Stimulated activated naive B cell treated with anti-CD40 and anti-IgM and Interleukin-4, amounts not matched to agents 10 μg/mL and 1 μg/mL and 100 μg/mL, for 72 hours (primary cell): ENCODE measurements around the gene COL23A1.
A peak's percentile ranks its signal among the peaks of the same experiment; 100 is the strongest.
"Not testable (repeated sequence)": the region's sequence is repeated elsewhere in the genome, so short reads cannot be mapped to it uniquely, and the experiment has no call there.

Experiments
- ATAC-seq, 2 donors: fragments of 150-1000 bp; cut with Tn5 transposase; replicated peaks; 2 replicates each; pipeline ENCODE4 v1.10.0; 2021; ENCODE audit warnings: moderate library complexity in 1 of 2
- DNase-seq: peaks from one replicate; pipeline ENCODE4 v3.0.0; 2021
- H3K27ac Mint-ChIP-seq: one replicate; pipeline ENCODE4 v1.8.0; 2022; ENCODE audit warnings: mild to moderate bottlenecking, mixed read lengths
- H3K27me3 Mint-ChIP-seq, 2 donors: one replicate each; pipeline ENCODE4 v1.8.0; 2022; ENCODE audit warnings: mixed read lengths in 2 of 2
- H3K36me3 Mint-ChIP-seq, 2 donors: one replicate each; pipeline ENCODE4 v1.8.0; 2022; ENCODE audit warnings: mixed read lengths in 2 of 2, mild to moderate bottlenecking in 1 of 2
- H3K4me1 Mint-ChIP-seq, 2 donors: one replicate each; pipeline ENCODE4 v1.8.0; 2022; ENCODE audit warnings: mixed read lengths in 2 of 2, mild to moderate bottlenecking in 1 of 2
- H3K4me3 Mint-ChIP-seq, 2 donors: one replicate each; pipeline ENCODE4 v1.8.0; 2022; ENCODE audit warnings: mild to moderate bottlenecking in 2 of 2, mixed read lengths in 2 of 2, moderate library complexity in 1 of 2
- H3K9me3 Mint-ChIP-seq, 2 donors: one replicate each; pipeline ENCODE4 v1.8.0; 2022; ENCODE audit warnings: mixed read lengths in 2 of 2, mild to moderate bottlenecking in 1 of 2

The COL23A1 gene

DNA sequence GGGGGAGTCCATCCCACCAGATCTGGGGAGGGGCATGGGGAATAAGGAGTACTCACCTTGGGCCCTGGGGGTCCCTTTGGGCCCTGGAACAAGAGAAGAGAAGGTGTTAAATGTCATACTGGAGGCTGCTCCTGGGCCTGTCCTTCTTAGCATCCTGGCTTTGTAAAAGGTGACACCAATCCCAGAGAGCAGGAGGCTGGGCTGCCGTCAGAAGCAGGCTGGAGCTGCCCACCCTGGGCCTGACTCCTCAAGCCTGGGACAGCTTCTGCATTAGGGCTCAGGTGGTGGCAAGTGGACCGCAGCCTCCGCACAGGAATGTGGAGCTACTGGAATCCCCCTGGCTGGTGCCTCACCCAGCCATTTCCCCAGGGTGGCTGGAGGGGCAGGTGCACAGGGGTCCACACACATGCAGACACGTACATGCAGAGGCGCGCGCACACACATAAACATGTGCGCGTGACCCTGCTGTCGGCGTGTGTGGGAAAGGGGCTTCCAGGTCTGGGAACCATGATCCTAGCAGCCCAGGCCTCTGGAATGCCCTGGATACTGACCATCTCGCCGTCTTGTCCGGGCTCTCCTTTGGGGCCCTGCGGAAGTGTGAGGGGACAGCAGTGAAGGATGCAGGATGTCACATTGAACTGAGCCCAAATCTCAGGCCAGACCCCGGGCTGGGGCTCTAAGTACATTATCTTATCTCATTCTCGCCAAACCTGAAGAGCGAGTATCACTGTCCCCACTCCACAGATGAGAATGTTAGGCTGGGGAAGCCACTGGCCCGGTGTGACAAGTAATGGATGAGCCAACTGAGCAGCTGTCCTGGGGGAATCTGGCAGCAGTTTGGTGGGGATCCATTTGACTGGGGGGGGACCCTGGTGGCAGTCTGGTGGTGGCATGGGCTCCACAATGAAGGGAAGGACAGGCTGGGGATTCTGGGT, 328.3 kb downstream of the COL23A1 start:
- H3K4me1 Mint-ChIP-seq: peaks cover 0 to 3% of the 10 kb centered on the region in 2 donors
- H3K27ac Mint-ChIP-seq: no peak overlapping the region
- no peak for ATAC-seq
- DNase-seq: no peak
- no peak overlapping the region for H3K4me3 Mint-ChIP-seq
- H3K36me3 Mint-ChIP-seq: no peaks in the 10 kb centered on the region
- H3K27me3 Mint-ChIP-seq: peaks cover 0 to 5% of the 10 kb centered on the region in 2 donors
- H3K9me3 Mint-ChIP-seq: peaks cover 0 to 4% of the 10 kb centered on the region in 2 donors

DNA sequence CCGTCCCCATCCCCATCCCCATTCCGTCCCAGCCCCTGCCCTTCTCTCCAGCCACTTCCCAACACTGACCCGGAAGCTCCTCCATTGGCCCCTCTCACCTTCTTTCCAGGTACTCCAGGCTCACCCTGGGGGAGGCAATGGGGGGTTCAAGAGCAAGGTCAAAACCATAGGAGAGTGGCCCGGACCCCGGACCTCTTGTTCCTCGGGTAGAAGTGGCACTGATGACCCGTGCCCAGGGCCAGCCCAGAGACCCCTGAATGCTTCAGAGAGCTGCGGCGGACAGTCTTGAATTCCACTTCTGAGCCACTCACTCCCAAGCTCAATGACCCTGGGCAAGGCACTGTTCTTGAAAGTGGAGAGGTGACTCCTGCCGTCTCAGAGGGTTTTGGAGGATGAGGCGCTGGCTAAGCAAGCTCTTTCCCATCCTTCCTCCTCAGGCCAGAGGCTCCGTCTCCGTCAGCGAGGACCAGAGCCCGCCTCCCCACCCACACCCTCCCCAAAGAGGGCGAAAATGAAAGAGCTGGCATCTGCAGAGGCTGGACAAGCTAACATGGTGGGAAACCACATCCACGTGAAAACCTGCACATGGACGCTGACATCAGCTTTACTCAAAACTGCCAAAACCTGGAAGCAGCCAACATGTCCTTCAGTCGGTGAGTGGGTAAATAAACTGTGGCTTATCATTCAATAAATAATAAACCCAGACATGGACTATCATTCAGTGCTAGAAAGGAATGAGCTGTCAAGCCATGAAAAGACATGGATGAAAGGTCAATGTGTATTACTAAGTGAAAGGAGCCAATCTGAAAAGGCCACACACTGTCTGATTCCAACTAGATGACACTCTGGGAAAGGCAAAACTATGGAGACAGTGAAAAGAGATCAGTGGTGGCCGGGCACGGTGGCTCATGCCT, 330.3 kb downstream of the COL23A1 start:
- H3K27ac Mint-ChIP-seq: no peak overlapping the region
- ATAC-seq (no peak), DNase-seq (no peak)
- H3K36me3 Mint-ChIP-seq: no peaks in the 10 kb centered on the region
- peaks cover 0 to 5% of the 10 kb centered on the region in 2 donors for H3K4me1 Mint-ChIP-seq
- H3K9me3 Mint-ChIP-seq: peaks cover 0 to 4% of the 10 kb centered on the region in 2 donors
- H3K4me3 Mint-ChIP-seq: no peak overlapping the region
- H3K27me3 Mint-ChIP-seq: peaks cover 0 to 5% of the 10 kb centered on the region in 2 donors

DNA sequence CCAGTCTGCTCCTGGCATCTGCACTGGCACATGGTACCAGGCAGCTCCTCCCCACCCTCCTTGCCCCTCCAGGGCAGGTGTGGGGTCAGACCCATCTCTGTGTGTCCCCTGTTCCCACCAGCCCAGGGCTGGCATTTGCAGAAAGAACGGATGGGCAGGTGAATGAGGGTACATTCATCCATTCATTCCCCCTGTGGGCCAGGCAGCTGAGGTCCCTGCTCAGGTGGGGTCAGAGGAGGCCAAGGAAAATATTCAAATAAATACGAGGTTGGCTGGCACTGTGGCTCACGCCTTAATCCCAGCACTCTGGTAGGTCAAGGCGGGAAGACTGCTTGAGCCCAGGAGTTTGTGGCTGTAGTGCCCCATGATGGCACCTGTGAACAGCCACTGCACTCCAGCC, 332.5 kb downstream of the COL23A1 start:
- Mint-ChIP-seq H3K36me3 (no peaks in the 10 kb centered on the region), H3K27me3 (peaks cover 0 to 1% of the 10 kb centered on the region in 2 donors), H3K9me3 (no peaks in the 10 kb centered on the region), H3K4me3 (no peak overlapping the region), H3K4me1 (peaks cover 2 to 13% of the 10 kb centered on the region in 2 donors), H3K27ac (no peak overlapping the region)
- ATAC-seq (no peak), DNase-seq (no peak)

DNA sequence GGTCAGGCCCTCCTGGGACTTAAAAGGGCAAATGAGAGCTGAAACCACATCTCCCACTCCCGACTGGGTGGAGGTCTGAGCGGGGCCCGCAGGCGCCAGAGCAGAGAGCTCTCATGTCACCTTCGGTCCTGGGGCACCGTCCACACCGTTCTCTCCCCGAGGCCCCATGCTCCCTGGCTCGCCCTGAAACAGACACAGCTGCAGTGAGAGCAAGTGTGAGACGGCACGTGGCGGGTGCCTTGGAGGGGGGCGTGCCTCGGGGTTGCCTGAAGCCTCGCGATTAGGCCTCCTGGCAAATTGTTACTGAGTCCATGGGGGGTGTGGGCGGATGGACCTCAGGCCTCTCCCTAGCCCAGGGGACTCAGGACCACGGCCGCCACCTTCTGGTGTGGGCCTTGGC, 333.4 kb downstream of the COL23A1 start:
- DNase-seq: no peak
- no peak overlapping the region for H3K4me3 Mint-ChIP-seq
- peaks cover 2 to 20% of the 10 kb centered on the region in 2 donors for H3K4me1 Mint-ChIP-seq
- no peaks in the 10 kb centered on the region for H3K27me3 Mint-ChIP-seq
- H3K9me3 Mint-ChIP-seq: no peaks in the 10 kb centered on the region
- H3K27ac Mint-ChIP-seq: no peak overlapping the region
- H3K36me3 Mint-ChIP-seq: no peaks in the 10 kb centered on the region
- ATAC-seq: no peak

DNA sequence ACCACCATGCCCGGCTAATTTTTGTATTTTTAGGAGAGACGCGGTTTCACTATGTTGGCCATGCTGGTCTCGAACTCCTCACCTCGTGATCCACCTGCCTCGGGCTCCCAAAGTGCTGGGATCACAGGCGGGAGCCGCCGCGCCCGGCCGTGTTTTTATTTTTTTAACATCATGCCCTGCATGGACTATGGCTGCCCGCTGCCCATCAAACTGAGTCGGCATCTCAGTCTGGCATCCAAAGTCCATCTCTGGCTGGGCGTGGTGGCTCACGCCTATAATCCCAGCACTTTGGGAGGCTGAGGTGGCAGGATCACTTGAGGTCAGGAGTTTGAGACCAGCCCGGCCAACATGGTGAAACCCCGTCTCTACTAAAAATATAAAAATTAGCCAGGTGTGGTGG, 336.6 kb downstream of the COL23A1 start:
- peaks cover 6 to 34% of the 10 kb centered on the region in 2 donors for H3K4me1 Mint-ChIP-seq
- not testable (repeated sequence) for H3K36me3 Mint-ChIP-seq, DNase-seq, H3K27me3 Mint-ChIP-seq, H3K4me3 Mint-ChIP-seq, H3K27ac Mint-ChIP-seq, ATAC-seq, H3K9me3 Mint-ChIP-seq

DNA sequence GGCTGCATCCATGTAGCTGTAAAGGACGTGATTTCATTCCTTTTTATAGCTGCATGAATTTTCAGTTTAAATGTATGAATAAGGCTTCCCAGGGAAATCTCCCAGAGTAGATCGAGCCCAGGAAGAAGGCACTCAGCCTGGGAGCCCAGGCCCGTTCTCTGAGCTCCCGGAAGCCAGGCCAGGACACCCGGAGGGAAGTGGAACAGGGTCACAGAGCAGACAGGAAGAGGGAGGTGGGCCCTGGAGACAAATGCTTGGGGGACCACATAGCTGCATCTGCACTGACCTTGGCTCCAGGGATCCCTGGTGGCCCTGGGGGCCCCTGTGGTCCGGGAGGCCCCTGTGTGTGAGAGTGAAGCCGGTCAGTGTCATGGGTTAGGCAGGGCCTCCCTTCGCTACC, 337.9 kb downstream of the COL23A1 start:
- DNase-seq: no peak
- peaks cover 6 to 39% of the 10 kb centered on the region in 2 donors for H3K4me1 Mint-ChIP-seq
- H3K4me3 Mint-ChIP-seq: no peak overlapping the region
- H3K27me3 Mint-ChIP-seq: no peaks in the 10 kb centered on the region
- H3K27ac Mint-ChIP-seq: peak overlapping the region; percentile 37
- ATAC-seq: no peak
- no peaks in the 10 kb centered on the region for H3K9me3 Mint-ChIP-seq
- no peaks in the 10 kb centered on the region for H3K36me3 Mint-ChIP-seq

DNA sequence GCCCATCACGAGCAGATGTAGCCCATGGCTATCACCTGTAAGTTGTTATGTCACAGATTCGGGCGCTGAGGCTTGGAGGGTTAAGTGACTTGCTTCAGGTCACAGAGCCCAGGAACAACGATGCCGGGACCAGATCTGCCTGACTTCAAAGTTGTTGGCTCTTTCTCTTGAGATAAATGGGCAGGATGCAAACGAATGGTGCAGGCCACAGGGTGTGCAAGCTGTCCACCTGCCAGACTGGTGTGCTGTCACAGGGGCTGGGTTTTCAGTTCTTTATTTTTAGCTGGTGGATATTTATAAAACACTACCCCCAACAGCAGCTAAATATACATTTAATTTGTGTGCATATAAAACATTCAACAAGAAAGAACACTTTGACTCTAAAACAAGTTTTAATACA, 339.9 kb downstream of the COL23A1 start:
- Mint-ChIP-seq H3K36me3 (no peaks in the 10 kb centered on the region), H3K4me1 (peaks cover 6 to 40% of the 10 kb centered on the region in 2 donors), H3K9me3 (no peaks in the 10 kb centered on the region), H3K4me3 (no peak overlapping the region), H3K27me3 (no peaks in the 10 kb centered on the region), H3K27ac (no peak overlapping the region)
- ATAC-seq: no peak
- no peak for DNase-seq

DNA sequence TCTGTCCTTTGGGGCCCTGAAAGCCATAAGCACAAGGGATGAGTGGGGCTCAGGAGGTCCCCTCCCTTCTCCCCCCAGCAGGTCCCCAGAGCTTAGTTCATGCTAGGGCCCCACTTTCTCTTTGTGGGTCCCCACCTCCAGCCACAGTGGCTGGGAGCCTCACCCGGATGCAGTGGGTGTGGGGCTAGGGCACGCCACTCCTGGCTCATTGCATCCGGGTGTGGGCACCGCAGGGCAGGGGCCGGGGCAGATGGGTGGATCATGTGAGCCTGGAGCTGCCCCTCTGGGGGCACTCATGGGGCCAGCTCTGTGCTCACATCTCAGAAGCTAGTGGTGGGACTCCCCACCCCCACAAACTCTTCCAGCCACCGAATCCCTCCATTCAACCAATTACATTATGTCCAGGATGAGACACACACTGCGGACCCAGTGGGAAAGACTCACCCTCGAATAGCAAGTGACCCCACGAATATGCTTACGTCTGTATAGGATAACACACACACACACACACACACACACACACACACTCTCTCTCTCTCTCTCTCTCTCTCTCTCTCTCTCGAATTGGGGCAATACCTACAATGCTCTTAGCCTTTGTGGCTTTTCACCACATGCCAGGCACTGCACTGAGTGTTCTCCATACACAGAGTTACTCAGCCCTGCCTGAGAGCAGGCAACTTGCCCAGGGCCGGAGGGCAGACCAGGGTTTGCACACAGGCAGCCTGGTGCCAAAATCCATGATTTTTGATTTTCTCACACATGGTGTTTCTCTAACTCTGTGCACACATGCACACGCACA, 340.8 kb downstream of the COL23A1 start:
- H3K4me1 Mint-ChIP-seq: peaks cover 6 to 36% of the 10 kb centered on the region in 2 donors
- H3K27me3 Mint-ChIP-seq: no peaks in the 10 kb centered on the region
- no peaks in the 10 kb centered on the region for H3K9me3 Mint-ChIP-seq
- ATAC-seq: peak; percentile 64 to 74
- H3K36me3 Mint-ChIP-seq: no peaks in the 10 kb centered on the region
- no peak overlapping the region for H3K4me3 Mint-ChIP-seq
- DNase-seq: no peak
- H3K27ac Mint-ChIP-seq: no peak overlapping the region

DNA sequence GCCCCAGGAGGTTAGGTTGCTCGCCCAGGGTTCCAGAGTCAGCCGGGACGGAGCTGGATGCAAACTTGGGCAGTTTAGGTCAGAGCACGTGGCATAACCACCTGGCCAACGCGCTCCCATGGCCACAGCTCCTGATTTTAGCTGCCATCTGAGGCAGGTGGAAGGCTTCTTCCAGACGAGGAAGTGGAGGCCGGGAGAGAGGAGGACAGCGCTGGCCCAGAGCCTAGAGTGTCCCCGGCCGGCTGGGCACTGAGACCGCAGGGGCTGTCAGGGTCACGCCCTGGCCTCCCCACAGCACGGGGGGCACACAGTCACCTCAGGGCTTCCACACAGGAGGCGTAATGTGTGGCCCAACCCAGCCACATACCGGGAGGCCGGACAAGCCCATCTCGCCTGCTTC, 341.4 kb downstream of the COL23A1 start:
- Mint-ChIP-seq H3K9me3 (no peaks in the 10 kb centered on the region), H3K27me3 (no peaks in the 10 kb centered on the region), H3K27ac (no peak overlapping the region), H3K36me3 (no peaks in the 10 kb centered on the region), H3K4me1 (peaks cover 6 to 32% of the 10 kb centered on the region in 2 donors), H3K4me3 (no peak overlapping the region)
- ATAC-seq (no peak), DNase-seq (no peak)

DNA sequence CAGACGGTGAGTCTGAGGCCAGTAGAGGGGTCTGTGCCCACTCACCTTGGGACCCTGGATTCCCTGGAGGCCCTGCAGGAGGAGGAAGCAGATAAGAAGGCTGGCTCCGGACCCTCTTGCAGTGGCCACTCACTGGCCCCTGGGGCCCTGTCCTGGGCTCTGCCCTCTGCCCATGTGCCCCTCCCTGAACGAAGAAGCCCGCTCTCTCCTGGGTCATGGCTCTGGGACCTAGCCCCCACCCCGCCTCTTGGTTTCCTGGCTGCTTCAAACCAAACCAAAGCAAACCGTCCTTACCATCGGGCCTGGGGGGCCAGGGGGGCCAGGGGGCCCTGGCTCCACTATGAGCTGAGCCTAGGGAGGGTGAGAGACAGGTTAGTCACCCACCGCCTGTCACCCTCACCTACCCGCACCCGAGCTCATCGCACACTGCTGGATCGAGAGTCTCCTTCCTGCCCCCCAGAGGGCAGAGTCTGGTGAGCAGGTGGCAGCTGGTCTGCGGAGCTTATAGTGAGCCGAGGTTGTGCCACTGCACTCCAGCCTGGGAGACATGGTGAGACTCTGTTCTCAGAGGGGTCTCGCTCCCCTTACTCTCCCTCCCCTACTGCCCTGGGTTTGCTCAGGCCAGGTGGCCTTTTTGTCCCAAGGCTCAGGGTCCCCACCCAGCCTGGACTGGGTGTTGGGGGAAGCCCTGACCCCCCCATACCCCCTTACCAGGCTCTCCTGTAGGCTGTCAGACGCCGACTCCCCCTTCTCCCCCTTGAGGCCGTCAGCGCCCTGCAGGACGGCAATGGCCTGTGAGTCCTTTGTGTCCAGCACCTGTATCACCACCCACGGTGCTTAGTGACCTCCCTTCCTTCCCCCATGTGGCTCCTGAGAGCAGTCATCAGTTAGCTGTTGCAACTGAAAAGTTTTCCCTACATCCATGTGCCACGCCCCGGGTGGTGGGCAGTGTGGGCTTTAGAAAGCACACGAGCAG, 342.4 kb downstream of the COL23A1 start:
- H3K36me3 Mint-ChIP-seq: no peaks in the 10 kb centered on the region
- peaks cover 5 to 32% of the 10 kb centered on the region in 2 donors for H3K4me1 Mint-ChIP-seq
- no peaks in the 10 kb centered on the region for H3K27me3 Mint-ChIP-seq
- no peak overlapping the region for H3K27ac Mint-ChIP-seq
- H3K4me3 Mint-ChIP-seq: no peak overlapping the region
- DNase-seq (no peak), ATAC-seq (peak in 1 of 2 donors; percentile 26)
- H3K9me3 Mint-ChIP-seq: no peaks in the 10 kb centered on the region

DNA sequence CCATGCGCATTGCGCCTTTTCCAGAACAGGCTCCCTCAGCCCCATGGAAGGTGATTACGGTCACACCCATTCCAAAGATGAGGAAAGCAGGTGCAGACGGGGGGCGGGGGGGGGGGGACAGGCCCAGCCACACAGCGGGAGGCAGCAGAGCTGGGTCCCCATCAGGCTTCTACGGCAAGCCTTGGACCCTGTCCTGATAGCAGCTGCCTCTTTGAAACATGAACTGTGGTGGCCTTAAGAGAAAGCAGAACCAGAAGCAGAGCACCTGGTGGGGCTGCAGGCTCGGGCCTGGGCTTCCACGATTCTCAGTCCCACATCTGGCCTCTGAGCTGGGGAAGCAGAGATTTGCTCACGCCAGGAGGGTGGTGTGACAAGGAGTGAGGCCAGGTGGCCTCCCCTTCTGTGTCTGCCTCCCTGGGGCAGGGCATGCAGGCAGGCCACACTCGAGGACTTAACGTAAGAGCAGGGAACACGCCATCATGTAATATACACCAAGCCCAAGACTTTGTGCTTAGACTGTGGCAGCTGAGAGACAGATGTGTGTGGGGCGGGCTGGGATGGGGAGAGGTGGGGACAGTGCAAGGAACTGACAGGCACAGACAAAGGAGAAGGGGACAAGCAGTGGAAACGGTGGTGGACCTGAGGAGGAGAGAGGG, 343.4 kb downstream of the COL23A1 start:
- Mint-ChIP-seq H3K4me1 (peaks cover 6 to 31% of the 10 kb centered on the region in 2 donors), H3K9me3 (no peaks in the 10 kb centered on the region), H3K27ac (no peak overlapping the region), H3K4me3 (no peak overlapping the region), H3K36me3 (no peaks in the 10 kb centered on the region), H3K27me3 (no peaks in the 10 kb centered on the region)
- ATAC-seq (peak; percentile 28 to 40), DNase-seq (no peak)

DNA sequence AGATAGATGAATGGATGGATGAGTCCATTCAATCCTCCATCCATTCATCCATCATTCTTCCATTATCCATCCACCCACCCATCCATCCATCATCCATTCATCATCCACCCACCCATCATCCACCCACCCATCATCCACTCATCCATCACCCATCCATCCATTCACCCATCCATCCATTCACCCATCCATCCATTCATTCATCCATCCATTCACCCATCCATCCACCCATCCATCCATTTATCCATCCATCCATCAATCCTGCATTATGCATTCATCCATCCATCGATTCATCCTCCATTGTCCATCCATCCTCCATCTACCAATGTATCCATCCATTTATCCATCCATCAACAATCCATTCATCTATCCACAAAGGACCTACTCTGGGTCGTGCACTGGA, 344.8 kb downstream of the COL23A1 start:
- Mint-ChIP-seq H3K4me3 (no peak overlapping the region), H3K9me3 (no peaks in the 10 kb centered on the region), H3K27me3 (no peaks in the 10 kb centered on the region), H3K4me1 (peaks cover 16 to 44% of the 10 kb centered on the region in 2 donors), H3K36me3 (no peaks in the 10 kb centered on the region), H3K27ac (no peak overlapping the region)
- ATAC-seq (no peak), DNase-seq (no peak)

DNA sequence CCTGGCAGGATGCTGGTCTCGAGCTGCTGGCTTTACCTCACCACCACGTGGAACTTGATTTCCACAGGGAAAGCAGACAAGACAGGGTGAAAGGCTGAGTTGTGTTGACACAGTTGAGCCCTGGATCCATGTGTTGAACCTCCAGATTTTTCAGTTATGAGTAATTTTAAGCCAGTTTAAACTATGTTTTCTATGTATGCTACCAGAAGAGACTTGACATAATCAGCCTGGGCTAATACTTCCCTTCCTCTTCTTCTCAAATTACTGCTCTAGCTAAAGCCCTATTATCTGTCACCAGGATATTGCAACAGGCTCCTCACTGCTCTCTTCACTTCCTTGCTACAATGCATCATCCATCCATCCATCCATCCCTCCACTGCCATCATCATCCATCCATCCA, 345.6 kb downstream of the COL23A1 start:
- H3K4me3 Mint-ChIP-seq: no peak overlapping the region
- H3K27me3 Mint-ChIP-seq: no peaks in the 10 kb centered on the region
- H3K36me3 Mint-ChIP-seq: peaks cover 0 to 1% of the 10 kb centered on the region in 2 donors
- no peak for DNase-seq
- H3K9me3 Mint-ChIP-seq: no peaks in the 10 kb centered on the region
- no peak overlapping the region for H3K27ac Mint-ChIP-seq
- no peak for ATAC-seq
- peaks cover 19 to 44% of the 10 kb centered on the region in 2 donors for H3K4me1 Mint-ChIP-seq
